ENCODE data around the gene CATSPER1. TPM values are rescaled to one million over a fixed set of nuclear protein-coding genes. Genes with fewer than 3 reads are reported as not detected.

Gene CATSPER1
- total and polyA plus RNA-seq, 2 of the 13 experiments (the other 11 are each of a cell fraction or from before 2014, with no cell fraction given): 0.17 TPM; not detected in 1

DNA sequence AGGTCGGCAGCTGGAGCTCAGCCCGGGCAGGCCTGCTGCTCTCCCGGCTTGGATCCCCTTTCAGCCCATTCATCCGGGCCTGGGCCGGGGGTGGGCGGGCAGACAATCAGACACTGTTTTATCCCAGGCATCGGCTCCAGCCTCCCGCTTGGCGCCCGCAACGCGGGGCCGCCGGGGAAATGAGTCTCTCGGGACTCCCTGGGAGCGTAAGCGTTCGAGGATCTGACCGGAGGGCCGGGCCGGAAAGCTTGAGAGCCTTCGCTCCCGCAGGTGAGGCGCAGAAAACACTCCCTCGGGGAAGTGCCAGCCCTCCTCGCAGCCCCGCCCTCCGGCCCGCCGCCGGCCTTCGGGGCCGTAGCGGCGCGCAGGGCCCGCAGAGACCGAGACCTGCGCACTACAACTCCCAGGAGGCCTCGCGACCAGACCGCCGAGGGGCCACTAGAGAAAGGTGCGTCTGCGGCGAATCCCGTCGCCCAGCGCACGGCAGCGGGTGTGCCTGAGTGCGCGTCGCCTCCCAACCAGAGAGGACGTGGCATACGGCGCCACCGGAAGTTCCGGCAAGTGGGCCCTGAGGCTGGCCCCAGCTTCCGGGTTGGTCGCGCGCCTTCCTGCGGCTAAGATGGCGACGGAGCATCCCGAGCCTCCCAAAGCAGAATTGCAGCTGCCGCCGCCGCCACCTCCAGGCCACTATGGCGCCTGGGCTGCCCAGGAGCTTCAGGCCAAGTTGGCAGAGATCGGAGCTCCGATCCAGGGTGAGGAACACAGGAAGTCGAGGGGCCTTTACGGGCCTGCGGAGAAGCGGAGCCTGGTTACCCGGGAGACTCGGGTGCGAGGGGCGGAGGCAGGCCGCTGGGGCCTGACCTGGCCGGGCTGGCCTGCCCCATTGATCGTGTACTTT lies 25.7 kb upstream of the CATSPER1 start, which contains the start of gene SF3B2 (continued):
- TF ChIP-seq STAG1 (CRISPR knock-in tag; IDR thresholded peaks at IDR 0.05) (no peak), DNMT3B (CRISPR knock-in tag; conservative IDR thresholded peaks at IDR 0.05) (no peak), ZNF552 (CRISPR knock-in tag; IDR thresholded peaks at IDR 0.05; ENCODE audit: borderline replicate concordance) (no peak), ONECUT2 (CRISPR knock-in tag; IDR thresholded peaks at IDR 0.05) (0 out of 2 replicates have a peak, but pooled peaks have one; percentile 71), ARNTL (CRISPR knock-in tag; IDR thresholded peaks at IDR 0.05) (peak; percentile 45), ZNF746 (CRISPR knock-in tag; IDR thresholded peaks at IDR 0.05) (no peak), TCF7 (IDR thresholded peaks at IDR 0.05; ENCODE audit: low read depth) (no peak), ZMAT3 (CRISPR knock-in tag; conservative IDR thresholded peaks at IDR 0.05) (peak; percentile 68), XBP1 (CRISPR knock-in tag; IDR thresholded peaks at IDR 0.05) (0 out of 2 replicates have a peak, but pooled peaks have one; percentile 36), FOSL1 (CRISPR knock-in tag; IDR thresholded peaks at IDR 0.05; ENCODE audit: borderline replicate concordance) (no peak), TMF1 (CRISPR knock-in tag; IDR thresholded peaks at IDR 0.05; ENCODE audit: low read depth) (peak; percentile 77; the same call in 1 of the 2 replicates), CHD2 (IDR thresholded peaks at IDR 0.05; ENCODE audit: low read depth, low read length) (no peak), ZNF326 (CRISPR knock-in tag; IDR thresholded peaks at IDR 0.05; ENCODE audit: borderline replicate concordance) (no peak), ZNF724P (CRISPR knock-in tag; IDR thresholded peaks at IDR 0.05; ENCODE audit: borderline replicate concordance) (peak; percentile 10; the same call in 1 of the 2 replicates), NAIF1 (CRISPR knock-in tag; IDR thresholded peaks at IDR 0.05; ENCODE audit: borderline replicate concordance) (peak; percentile 86), GTF3A (CRISPR knock-in tag; conservative IDR thresholded peaks at IDR 0.05) (peak; percentile 91), SIN3B (IDR thresholded peaks at IDR 0.05; ENCODE audit: low read length) (peak; percentile 70), ZBTB1 (CRISPR knock-in tag; IDR thresholded peaks at IDR 0.05; ENCODE audit: borderline replicate concordance) (no peak), ZNF629 (CRISPR knock-in tag; conservative IDR thresholded peaks at IDR 0.05) (0 out of 2 replicates have a peak, but pooled peaks have one; percentile 35)
- TF ChIP-seq, protein P1, sequence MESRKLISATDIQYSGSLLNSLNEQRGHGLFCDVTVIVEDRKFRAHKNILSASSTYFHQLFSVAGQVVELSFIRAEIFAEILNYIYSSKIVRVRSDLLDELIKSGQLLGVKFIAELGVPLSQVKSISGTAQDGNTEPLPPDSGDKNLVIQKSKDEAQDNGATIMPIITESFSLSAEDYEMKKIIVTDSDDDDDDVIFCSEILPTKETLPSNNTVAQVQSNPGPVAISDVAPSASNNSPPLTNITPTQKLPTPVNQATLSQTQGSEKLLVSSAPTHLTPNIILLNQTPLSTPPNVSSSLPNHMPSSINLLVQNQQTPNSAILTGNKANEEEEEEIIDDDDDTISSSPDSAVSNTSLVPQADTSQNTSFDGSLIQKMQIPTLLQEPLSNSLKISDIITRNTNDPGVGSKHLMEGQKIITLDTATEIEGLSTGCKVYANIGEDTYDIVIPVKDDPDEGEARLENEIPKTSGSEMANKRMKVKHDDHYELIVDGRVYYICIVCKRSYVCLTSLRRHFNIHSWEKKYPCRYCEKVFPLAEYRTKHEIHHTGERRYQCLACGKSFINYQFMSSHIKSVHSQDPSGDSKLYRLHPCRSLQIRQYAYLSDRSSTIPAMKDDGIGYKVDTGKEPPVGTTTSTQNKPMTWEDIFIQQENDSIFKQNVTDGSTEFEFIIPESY (CRISPR knock-in tag; IDR thresholded peaks at IDR 0.05): 0 out of 2 replicates have a peak, but pooled peaks have one; percentile 6
- TF ChIP-seq, protein P2, sequence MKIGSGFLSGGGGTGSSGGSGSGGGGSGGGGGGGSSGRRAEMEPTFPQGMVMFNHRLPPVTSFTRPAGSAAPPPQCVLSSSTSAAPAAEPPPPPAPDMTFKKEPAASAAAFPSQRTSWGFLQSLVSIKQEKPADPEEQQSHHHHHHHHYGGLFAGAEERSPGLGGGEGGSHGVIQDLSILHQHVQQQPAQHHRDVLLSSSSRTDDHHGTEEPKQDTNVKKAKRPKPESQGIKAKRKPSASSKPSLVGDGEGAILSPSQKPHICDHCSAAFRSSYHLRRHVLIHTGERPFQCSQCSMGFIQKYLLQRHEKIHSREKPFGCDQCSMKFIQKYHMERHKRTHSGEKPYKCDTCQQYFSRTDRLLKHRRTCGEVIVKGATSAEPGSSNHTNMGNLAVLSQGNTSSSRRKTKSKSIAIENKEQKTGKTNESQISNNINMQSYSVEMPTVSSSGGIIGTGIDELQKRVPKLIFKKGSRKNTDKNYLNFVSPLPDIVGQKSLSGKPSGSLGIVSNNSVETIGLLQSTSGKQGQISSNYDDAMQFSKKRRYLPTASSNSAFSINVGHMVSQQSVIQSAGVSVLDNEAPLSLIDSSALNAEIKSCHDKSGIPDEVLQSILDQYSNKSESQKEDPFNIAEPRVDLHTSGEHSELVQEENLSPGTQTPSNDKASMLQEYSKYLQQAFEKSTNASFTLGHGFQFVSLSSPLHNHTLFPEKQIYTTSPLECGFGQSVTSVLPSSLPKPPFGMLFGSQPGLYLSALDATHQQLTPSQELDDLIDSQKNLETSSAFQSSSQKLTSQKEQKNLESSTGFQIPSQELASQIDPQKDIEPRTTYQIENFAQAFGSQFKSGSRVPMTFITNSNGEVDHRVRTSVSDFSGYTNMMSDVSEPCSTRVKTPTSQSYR (CRISPR knock-in tag; IDR thresholded peaks at IDR 0.05; ENCODE audit: borderline replicate concordance): 0 out of 2 replicates have a peak, but pooled peaks have one; percentile 13
- TF ChIP-seq, protein P3, sequence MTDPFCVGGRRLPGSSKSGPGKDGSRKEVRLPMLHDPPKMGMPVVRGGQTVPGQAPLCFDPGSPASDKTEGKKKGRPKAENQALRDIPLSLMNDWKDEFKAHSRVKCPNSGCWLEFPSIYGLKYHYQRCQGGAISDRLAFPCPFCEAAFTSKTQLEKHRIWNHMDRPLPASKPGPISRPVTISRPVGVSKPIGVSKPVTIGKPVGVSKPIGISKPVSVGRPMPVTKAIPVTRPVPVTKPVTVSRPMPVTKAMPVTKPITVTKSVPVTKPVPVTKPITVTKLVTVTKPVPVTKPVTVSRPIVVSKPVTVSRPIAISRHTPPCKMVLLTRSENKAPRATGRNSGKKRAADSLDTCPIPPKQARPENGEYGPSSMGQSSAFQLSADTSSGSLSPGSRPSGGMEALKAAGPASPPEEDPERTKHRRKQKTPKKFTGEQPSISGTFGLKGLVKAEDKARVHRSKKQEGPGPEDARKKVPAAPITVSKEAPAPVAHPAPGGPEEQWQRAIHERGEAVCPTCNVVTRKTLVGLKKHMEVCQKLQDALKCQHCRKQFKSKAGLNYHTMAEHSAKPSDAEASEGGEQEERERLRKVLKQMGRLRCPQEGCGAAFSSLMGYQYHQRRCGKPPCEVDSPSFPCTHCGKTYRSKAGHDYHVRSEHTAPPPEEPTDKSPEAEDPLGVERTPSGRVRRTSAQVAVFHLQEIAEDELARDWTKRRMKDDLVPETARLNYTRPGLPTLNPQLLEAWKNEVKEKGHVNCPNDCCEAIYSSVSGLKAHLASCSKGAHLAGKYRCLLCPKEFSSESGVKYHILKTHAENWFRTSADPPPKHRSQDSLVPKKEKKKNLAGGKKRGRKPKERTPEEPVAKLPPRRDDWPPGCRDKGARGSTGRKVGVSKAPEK (CRISPR knock-in tag; IDR thresholded peaks at IDR 0.05; ENCODE audit: borderline replicate concordance): no peak
